GM18909 (cell line): Measurements from ENCODE around the gene TMIE.
"Not testable (repeated sequence)": the region's sequence is repeated elsewhere in the genome, so short reads cannot be mapped to it uniquely, and the experiment has no call there.

ENCODE experiments used
- ATAC-seq: cut with Tn5 transposase; IDR thresholded peaks from one replicate; pipeline ENCODE4 v1.9.1; 2021; ENCODE audit warnings: mild to moderate bottlenecking; ENCODE audit not compliant: unreplicated experiment, poor library complexity

The TMIE gene

GRCh38 chr3:46719044-46719565 is 17.9 kb downstream of the TMIE start:
- no peak for ATAC-seq

DNA sequence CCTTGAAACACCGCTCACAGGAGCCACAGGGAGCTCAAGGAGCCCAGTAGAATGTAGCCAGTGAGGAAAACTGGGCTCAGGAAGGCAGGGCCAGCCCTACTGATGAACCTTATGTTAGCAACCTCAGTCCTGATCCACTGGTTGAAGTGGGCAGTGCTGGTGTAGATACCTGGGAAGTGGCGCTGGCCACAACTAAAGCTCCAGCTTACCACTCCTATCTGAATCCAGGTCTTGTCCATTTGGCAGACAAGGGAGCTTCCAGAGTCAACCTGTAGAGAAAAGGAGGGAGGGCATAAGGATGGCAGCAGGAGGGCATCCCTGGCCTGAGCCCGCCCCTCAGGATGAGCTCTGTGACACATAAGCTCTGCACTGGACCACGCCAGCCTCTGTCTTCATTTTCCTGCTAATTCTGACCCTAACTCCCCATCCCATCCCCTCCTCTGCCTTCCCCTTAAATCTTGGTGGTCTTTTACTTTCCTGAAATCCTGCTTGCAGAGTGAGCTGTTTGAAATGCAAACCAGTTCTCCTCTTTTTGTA is 18.6 kb downstream of the TMIE start:
- ATAC-seq, result no peak

DNA sequence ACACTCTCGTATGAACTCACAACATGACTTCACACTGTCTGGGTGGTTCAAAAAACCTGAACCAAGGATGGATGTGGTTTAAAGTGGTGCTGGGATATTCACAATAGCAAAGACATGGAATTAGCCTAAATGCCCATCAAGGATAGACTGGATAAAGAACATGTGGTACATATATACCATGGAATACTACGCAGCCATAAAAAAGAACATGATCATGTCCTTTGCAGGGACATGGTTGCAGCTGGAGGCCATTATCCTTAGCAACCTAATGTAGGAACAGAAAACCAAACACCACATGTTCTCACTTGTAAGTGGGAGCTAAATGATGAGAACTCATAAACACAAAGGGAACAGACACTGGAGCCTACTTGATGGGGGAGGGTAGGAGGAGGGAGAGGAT is 19.8 kb downstream of the TMIE start:
- no peak for ATAC-seq

- no peak for ATAC-seq
These were observed 21.3 kb downstream of the TMIE start for GRCh38 chr3:46722443-46722842.

DNA sequence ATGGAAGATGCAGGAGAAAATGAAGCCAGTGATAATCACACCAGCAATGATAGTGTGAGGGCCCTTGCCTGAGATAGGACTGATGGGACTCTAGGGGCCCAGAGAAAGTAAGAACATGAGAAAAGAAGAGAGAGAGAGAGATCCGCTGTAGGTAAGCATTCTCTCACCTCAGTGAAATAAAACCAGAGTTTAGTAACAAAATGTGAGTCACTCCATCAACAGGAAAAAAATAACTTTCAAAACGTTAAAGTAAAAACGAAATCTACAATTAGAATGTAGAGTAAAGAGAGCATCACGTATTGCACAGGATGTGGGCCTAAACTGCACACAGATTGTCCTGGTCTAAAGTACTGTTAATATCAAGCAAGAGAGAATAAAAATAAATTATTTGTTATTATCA is 23.2 kb downstream of the TMIE start:
- ATAC-seq, result no peak

DNA sequence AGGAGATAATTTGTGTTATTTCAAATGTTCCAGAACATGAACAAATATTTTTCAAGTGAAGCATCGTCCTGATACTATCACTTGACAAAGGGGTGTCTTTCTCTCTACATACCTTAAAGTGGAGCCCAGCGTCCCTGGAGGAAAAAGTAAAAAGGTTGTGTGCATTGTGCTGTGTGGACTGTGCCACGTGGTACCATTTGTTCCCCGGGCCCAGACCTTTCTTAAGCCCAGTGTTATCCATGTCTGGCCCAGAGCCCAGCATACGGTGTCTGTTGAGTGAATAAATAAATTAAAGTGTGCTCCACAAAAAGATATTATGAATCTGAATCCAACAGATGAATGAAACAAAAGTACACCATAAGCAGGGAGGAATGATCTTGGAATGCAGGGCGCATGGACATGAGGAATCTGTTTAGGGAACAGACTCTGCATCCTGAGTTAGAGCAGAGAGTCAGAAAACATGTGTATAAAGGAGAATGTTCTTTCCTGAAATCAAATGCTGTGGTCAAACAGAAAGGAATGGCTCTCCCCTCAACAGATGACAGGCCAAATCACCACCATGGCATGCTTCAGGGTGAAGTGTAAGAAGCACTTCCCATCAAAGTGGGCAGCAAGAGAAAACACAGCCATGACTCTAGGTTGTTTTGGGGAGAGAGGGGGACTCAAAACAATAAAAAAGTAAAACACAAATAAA is 24.6 kb downstream of the TMIE start:
- no peak for ATAC-seq

DNA sequence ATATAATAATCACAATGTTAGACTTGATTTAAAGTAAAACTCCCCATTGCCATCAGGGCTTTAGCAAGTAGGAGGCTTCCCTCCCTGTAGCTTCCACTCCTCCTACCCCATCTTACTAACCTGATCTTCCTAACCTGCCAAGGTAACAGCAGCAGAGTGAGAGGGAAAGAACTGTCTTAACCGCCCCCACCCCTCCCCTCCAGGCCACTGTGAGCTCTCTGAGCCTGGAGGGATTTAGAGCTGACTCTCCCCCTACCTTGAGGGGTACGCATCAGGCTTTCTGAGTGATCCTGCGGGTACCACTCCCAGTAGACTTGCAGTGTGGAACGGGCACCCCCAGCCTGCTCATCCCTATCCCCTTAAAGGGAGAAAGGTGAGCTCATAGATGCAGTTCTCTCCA is 27.8 kb downstream of the TMIE start:
- ATAC-seq, result no peak

DNA sequence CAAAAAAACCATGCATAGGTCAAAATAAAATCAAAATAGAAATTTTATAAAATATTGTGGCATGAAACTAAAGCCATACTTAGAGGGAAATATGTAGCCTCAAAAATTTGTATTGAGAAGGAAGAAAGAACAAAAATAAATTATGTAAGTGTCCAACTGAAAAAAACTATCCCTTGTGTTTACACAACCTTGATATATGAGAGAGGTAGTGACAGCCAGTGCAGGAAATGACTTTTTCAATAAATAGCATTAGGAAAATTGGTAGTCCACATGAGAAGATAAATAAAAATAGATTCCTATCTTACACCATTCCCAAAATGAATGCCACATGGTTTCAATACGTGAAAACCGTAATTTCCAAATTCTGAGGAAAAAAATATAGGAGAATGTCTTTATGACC is 29.6 kb downstream of the TMIE start:
- no peak for ATAC-seq

GRCh38 chr3:46731795-46732194 is 30.6 kb downstream of the TMIE start:
- no peak for ATAC-seq

GRCh38 chr3:46733026-46733800 is 32.0 kb downstream of the TMIE start:
- no peak for ATAC-seq

DNA sequence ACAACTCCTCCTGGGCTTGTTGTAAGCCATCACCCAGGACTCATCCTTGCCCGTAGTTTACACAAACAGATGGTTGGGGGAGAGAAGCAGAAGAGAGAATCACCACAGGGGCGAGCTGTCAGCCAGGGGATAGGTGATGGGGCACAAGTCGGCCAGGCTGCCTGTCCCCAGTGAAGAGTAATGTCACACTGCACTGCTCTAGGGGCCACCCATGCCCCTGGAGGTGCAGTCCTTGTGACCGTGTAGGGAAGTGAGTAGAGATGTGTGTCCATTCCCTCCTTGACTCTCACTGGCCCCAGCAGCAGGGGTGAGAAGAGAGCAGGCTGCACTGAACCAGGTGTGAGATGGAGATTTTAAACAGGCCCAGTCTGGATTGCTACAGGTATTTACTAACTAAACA is 33.6 kb downstream of the TMIE start:
- no peak for ATAC-seq

- ATAC-seq, result no peak
These were observed 35.0 kb downstream of the TMIE start for GRCh38 chr3:46736006-46736872.

DNA sequence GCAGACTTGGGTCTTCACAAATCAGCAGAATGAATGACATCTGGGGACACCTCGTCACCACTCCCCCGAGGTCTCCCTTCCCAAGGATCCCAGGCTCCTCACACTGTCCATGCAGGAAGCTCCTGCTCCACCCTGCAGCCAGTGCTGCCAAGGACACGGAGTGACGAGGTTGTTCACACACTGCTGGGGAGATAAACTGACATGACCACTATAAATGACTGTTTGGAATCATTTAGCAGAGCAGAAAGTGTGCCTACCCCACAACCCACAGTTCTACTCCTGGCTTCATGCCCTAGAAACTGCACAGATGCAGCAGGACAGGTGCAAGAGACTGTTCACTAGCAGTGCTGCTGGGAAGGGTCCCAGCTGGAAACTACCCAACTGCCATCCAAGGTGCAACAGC is 36.1 kb downstream of the TMIE start:
- no peak for ATAC-seq

DNA sequence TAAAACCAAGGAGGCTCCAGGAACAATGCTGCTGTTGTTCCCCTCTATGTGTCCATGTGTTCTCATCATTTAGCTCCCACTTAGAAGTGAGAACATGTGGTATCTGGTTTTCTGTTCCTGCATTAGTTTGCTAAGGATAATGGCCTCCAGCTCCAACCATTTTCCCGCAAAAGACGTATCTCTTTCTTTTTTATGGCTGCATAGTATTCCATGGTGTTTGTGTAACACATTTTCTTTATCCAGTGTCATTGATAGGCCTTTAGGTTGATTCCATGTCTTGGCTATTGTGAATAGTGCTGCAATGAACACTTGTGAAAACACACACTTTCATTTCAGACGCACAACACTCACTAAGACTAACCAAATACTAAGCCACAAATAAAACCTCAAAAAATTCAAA is 38.4 kb downstream of the TMIE start:
- ATAC-seq, result not testable (repeated sequence)

DNA sequence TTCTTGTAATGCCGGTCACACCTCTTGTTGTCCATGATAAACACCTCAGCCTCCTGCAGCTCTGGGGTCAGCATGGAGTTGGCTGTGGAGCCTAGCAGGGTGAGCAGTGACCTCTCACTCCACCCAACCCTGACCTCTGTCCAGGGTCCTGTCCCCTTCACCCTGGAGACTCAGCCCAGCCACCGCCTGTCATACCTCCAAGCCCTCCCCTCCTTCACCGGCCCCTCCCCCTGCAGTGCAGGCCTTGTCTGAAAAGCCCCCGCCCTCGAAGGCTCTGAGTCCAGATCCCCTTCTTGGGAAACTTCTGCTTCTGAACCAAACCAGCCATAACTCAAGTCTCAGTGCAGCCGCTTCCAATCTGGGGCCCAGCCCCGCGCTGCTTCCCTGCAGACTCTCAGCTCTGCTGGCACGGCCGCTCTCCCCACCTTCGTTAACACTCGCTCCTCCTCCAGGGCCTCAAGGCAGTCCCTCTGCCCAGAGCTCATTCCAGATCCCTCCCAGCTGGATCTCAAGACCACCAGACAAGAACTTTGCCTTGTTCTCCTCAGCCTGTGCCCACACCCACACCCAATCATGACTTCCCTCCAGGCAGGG is 41.9 kb downstream of the TMIE start:
- ATAC-seq, result no peak

GRCh38 chr3:46746711-46747110 is 45.5 kb downstream of the TMIE start:
- ATAC-seq, result no peak

DNA sequence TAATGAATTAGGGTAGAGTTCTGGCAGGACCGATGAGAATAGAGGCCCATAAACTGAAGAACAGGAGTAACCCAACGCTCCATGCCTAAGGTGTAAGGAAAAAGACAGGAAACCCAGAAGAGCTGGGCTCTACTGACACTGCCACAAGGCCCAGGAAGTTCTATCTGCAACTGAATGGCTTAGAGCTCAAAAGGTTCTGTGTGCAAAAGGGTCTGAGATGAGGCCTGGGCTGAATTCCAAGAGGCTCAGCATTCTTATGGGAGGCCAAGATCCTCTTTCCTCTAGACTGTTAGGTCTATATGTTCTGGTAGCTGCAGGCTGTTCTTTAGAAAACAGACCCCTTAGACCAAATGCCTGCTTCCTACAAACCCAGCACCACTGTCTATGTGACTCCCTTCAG is 47.0 kb downstream of the TMIE start:
- ATAC-seq, result no peak

DNA sequence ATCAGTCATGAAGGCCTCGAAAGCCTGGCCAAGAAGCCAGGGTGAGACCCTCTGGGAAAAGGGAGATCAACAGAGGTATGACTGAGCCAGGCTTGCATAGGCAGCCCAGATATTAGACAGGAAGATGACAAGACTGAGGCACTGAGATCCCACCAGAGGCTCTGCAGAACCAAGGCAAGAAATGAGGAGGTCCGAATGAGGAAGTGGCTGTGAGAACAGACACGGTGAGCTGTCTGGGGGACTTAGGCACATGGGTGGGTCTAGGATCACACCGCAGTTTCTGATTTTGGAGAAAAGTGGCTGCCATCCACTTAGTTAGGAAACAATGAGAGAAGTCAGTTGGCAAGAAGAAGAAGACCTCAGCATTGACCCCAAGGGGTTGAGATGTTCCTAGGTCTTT is 47.9 kb downstream of the TMIE start:
- no peak for ATAC-seq

DNA sequence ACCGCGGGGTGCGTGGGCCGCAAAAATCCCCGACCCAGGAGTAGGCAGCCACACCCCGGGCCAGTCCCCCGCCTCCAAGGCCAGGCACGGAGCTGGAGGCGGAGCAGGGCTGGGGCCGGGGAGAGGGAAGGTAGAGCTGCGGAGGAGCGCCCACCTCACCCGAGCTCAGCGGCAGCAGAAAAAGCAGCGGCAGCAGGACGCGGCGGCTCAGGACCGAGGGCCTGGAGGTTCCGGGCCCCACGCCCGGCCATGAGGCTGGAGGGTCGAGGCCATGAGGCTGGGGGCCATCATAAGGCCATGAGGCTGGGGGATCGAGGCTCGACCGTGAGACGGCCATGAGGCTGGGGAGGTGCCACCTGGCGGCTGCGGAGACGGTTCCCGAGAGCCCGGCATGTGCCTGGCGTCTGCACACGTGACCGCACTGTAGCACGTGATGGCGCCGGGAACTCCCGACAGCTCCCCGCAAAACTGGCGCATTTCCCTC is 49.4 kb downstream of the TMIE start:
- no peak for ATAC-seq

DNA sequence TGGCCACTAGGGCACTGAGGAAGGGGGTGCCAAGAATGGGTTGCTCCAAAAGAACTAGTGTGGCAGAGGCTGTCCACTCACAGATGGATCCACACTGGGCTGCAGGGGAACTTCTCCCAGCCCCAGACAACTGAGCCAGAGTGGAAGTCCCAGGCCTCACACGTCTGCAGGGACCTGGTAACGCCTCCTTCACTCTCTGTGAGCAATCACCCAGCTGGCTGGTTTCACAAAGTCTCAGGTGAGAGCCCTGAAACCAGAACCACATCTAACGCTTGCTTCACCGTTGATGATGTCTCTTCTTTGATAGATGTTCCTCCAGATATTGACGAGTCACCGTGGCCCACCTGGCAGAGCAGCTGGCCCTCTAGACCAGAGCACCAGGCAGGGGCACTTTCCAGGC is 51.9 kb downstream of the TMIE start:
- ATAC-seq, result peak; percentile 45
